ENCODE results near the gene SPTBN2. TPM values are rescaled to one million over a fixed set of nuclear protein-coding genes. Genes with fewer than 3 reads are reported as not detected.

SPTBN2 gene
- total and polyA plus RNA-seq, 2 experiments from 2014 or later, result 6.0 to 27.4 TPM

- Histone ChIP-seq H3K4me1 (ENCODE audit: low read depth) (peaks cover 4% of the 10 kb centered on the region), H3K4me3 (no peak overlapping the region), H3K36me3 (no peaks in the 10 kb centered on the region), H3K27me3 (no peaks in the 10 kb centered on the region), H3K27ac (no peak overlapping the region), H3K9me3 (ENCODE audit: low read depth) (no peaks in the 10 kb centered on the region)
- no peak for TF ChIP-seq CTCF (IDR thresholded peaks at IDR 0.05; ENCODE audit: low read depth, low read length)
- DNase-seq (ENCODE audit: low read depth in 1 of 2, low spot score in 1 of 2), result no peak
Measured at GRCh38 chr11:66713746-66714480, 15.1 kb downstream of the SPTBN2 start.

GRCh38 chr11:66710384-66710930 lies 18.6 kb downstream of the SPTBN2 start:
- no peak for DNase-seq (ENCODE audit: low read depth in 1 of 2, low spot score in 1 of 2)
- Histone ChIP-seq H3K27me3 (no peaks in the 10 kb centered on the region), H3K4me1 (ENCODE audit: low read depth) (no peaks in the 10 kb centered on the region), H3K4me3 (no peak overlapping the region), H3K36me3 (no peaks in the 10 kb centered on the region), H3K27ac (no peak overlapping the region), H3K9me3 (ENCODE audit: low read depth) (no peaks in the 10 kb centered on the region)
- no peak for TF ChIP-seq CTCF (IDR thresholded peaks at IDR 0.05; ENCODE audit: low read depth, low read length)

- no peaks in the 10 kb centered on the region for H3K36me3 ChIP-seq
- H3K9me3 ChIP-seq (ENCODE audit: low read depth), result no peaks in the 10 kb centered on the region
- no peak for DNase-seq (ENCODE audit: low read depth in 1 of 2, low spot score in 1 of 2)
Measured at GRCh38 chr11:66708701-66709100, 20.3 kb downstream of the SPTBN2 start.

GRCh38 chr11:66708094-66708493 lies 20.9 kb downstream of the SPTBN2 start:
- Histone ChIP-seq H3K4me1 (ENCODE audit: low read depth) (no peaks in the 10 kb centered on the region), H3K9me3 (ENCODE audit: low read depth) (no peaks in the 10 kb centered on the region), H3K4me3 (no peak overlapping the region), H3K36me3 (no peaks in the 10 kb centered on the region), H3K27me3 (no peaks in the 10 kb centered on the region), H3K27ac (no peak overlapping the region)
- no peak for TF ChIP-seq CTCF (IDR thresholded peaks at IDR 0.05; ENCODE audit: low read depth, low read length)
- no peak for DNase-seq (ENCODE audit: low read depth in 1 of 2, low spot score in 1 of 2)

More at GRCh38 chr11:66708701-66709100, 20.3 kb downstream of the SPTBN2 start:
- Histone ChIP-seq H3K4me1 (ENCODE audit: low read depth) (no peaks in the 10 kb centered on the region), H3K27me3 (no peaks in the 10 kb centered on the region), H3K27ac (no peak overlapping the region), H3K4me3 (no peak overlapping the region)
- TF ChIP-seq CTCF (IDR thresholded peaks at IDR 0.05; ENCODE audit: low read depth, low read length), result no peak

GRCh38 chr11:66707486-66707885 lies 21.5 kb downstream of the SPTBN2 start:
- H3K27me3 ChIP-seq, result no peaks in the 10 kb centered on the region
- H3K9me3 ChIP-seq (ENCODE audit: low read depth), result no peaks in the 10 kb centered on the region
- H3K4me1 ChIP-seq (ENCODE audit: low read depth), result no peaks in the 10 kb centered on the region
- no peak overlapping the region for H3K27ac ChIP-seq
- no peaks in the 10 kb centered on the region for H3K36me3 ChIP-seq
- no peak for TF ChIP-seq CTCF (IDR thresholded peaks at IDR 0.05; ENCODE audit: low read depth, low read length)
- DNase-seq (ENCODE audit: low read depth in 1 of 2, low spot score in 1 of 2), result no peak
- H3K4me3 ChIP-seq, result no peak overlapping the region
